Adipocyte (in vitro differentiated cells): ENCODE data around the gene UBE2R2.
A peak's percentile ranks its signal among the peaks of the same experiment; 100 is the strongest.
"Not testable (repeated sequence)": the region's sequence is repeated elsewhere in the genome, so short reads cannot be mapped to it uniquely, and the experiment has no call there.

Experiments
- DNase-seq: peaks from one replicate; pipeline ENCODE4 v3.0.0-alpha.2; 2015; ENCODE audit warnings: low read depth
- H3K27me3 ChIP-seq: replicated peaks from 2 replicates; pipeline ENCODE4 v1.7.0; 2013; ENCODE audit warnings: mild to moderate bottlenecking, low read length, moderate library complexity; ENCODE audit not compliant: control insufficient read depth, insufficient read depth
- H3K36me3 ChIP-seq: 2 replicates; pipeline ENCODE4 v1.7.0; 2013; ENCODE audit warnings: low read length, mild to moderate bottlenecking, moderate library complexity; ENCODE audit not compliant: control insufficient read depth, insufficient read depth, severe bottlenecking
- H3K4me1 ChIP-seq: 2 replicates; pipeline ENCODE4 v1.7.0; 2013; ENCODE audit warnings: mild to moderate bottlenecking, low read length, moderate library complexity; ENCODE audit not compliant: control insufficient read depth, insufficient read depth
- H3K4me3 ChIP-seq: 2 replicates; pipeline ENCODE4 v1.7.0; 2013; ENCODE audit warnings: mild to moderate bottlenecking, low read length, moderate library complexity
- H3K9ac ChIP-seq: 2 replicates; pipeline ENCODE4 v1.7.0; 2013; ENCODE audit warnings: mild to moderate bottlenecking, low read length, moderate library complexity
- H3K9me3 ChIP-seq: 2 replicates; pipeline ENCODE4 v1.7.0; 2013; ENCODE audit warnings: mild to moderate bottlenecking, low read length, moderate library complexity; ENCODE audit not compliant: control insufficient read depth

UBE2R2 gene

GRCh38 chr9:33800886-33801285, 16.1 kb upstream of the UBE2R2 start:
- Histone ChIP-seq H3K9me3 (peaks cover 9% of the 10 kb centered on the region), H3K4me3 (no peak overlapping the region), H3K4me1 (no peaks in the 10 kb centered on the region), H3K36me3 (no peaks in the 10 kb centered on the region), H3K9ac (no peak overlapping the region), H3K27me3 (peaks cover 13% of the 10 kb centered on the region)
- DNase-seq: no peak

GRCh38 chr9:33801943-33802500, 14.9 kb upstream of the UBE2R2 start:
- not testable (repeated sequence) for H3K36me3 ChIP-seq, H3K4me3 ChIP-seq, H3K9ac ChIP-seq, H3K9me3 ChIP-seq, H3K4me1 ChIP-seq, DNase-seq
- H3K27me3 ChIP-seq: peaks cover 13% of the 10 kb centered on the region

GRCh38 chr9:33804196-33804595, 12.8 kb upstream of the UBE2R2 start:
- not testable (repeated sequence) for H3K4me1 ChIP-seq, DNase-seq, H3K27me3 ChIP-seq, H3K36me3 ChIP-seq, H3K9me3 ChIP-seq, H3K4me3 ChIP-seq, H3K9ac ChIP-seq

- H3K36me3 ChIP-seq, H3K27me3 ChIP-seq, H3K4me3 ChIP-seq, H3K4me1 ChIP-seq, H3K9me3 ChIP-seq, H3K9ac ChIP-seq, DNase-seq: not testable (repeated sequence)
These were observed 9.8 kb upstream of the UBE2R2 start for GRCh38 chr9:33807156-33807555.

- not testable (repeated sequence) for H3K4me1 ChIP-seq, H3K9ac ChIP-seq, H3K27me3 ChIP-seq, H3K4me3 ChIP-seq, DNase-seq, H3K36me3 ChIP-seq, H3K9me3 ChIP-seq
These were observed 8.0 kb upstream of the UBE2R2 start for GRCh38 chr9:33808979-33809322.

- no peak overlapping the region for H3K4me3 ChIP-seq
These were observed 7.5 kb upstream of the UBE2R2 start for GRCh38 chr9:33809506-33809905.

GRCh38 chr9:33813712-33814641, 3.0 kb upstream of the UBE2R2 start:
- H3K9me3 ChIP-seq: no peaks in the 10 kb centered on the region
- peaks cover 32% of the 10 kb centered on the region for H3K4me1 ChIP-seq
- peak overlapping the region; percentile 51 for H3K9ac ChIP-seq
- H3K4me3 ChIP-seq: peak overlapping the region; percentile 29
- peak; percentile 86 for DNase-seq
- no peaks in the 10 kb centered on the region for H3K36me3 ChIP-seq
- no peaks in the 10 kb centered on the region for H3K27me3 ChIP-seq

More at GRCh38 chr9:33809506-33809905, 7.5 kb upstream of the UBE2R2 start:
- Histone ChIP-seq H3K4me1 (peaks cover 14% of the 10 kb centered on the region), H3K36me3 (no peaks in the 10 kb centered on the region), H3K27me3 (no peaks in the 10 kb centered on the region), H3K9me3 (no peaks in the 10 kb centered on the region), H3K9ac (no peak overlapping the region)
- DNase-seq: no peak

- Histone ChIP-seq H3K4me1 (peaks cover 46% of the 10 kb centered on the region), H3K9me3 (no peaks in the 10 kb centered on the region), H3K27me3 (no peaks in the 10 kb centered on the region), H3K9ac (peak overlapping the region; percentile 91), H3K4me3 (peak overlapping the region; percentile 85), H3K36me3 (no peaks in the 10 kb centered on the region)
- DNase-seq: no peak
These were observed 1.2 kb upstream of the UBE2R2 start for GRCh38 chr9:33815781-33816180.

- H3K27me3 ChIP-seq: no peaks in the 10 kb centered on the region
- peak overlapping the region; percentile 92 for H3K4me3 ChIP-seq
- H3K4me1 ChIP-seq: peaks cover 52% of the 10 kb centered on the region
- peak overlapping the region; percentile 99 for H3K9ac ChIP-seq
- peak; percentile 72 for DNase-seq
- no peaks in the 10 kb centered on the region for H3K36me3 ChIP-seq
- H3K9me3 ChIP-seq: no peaks in the 10 kb centered on the region
These were observed 587 bp downstream of the UBE2R2 start for GRCh38 chr9:33817327-33818166.

GRCh38 chr9:33818167-33818846, 1.3 kb downstream of the UBE2R2 start:
- DNase-seq: no peak
- Histone ChIP-seq H3K9ac (peak overlapping the region; percentile 99), H3K27me3 (no peaks in the 10 kb centered on the region), H3K4me3 (peak overlapping the region; percentile 92), H3K4me1 (peaks cover 51% of the 10 kb centered on the region), H3K36me3 (no peaks in the 10 kb centered on the region), H3K9me3 (no peaks in the 10 kb centered on the region)
